ENCODE results near the gene NOC3L. TPM values are rescaled to one million over a fixed set of nuclear protein-coding genes. Genes with fewer than 3 reads are reported as not detected.
A peak's percentile ranks its signal among the peaks of the same experiment; 100 is the strongest.

The NOC3L gene
- total RNA-seq, 2 donors from 2014 or later: 15.6 to 15.8 TPM

- Histone ChIP-seq H3K36me3 (no peaks in the 10 kb centered on the region), H3K4me3 (no peak overlapping the region), H3K27me3 (replicated peaks; ENCODE audit: insufficient read depth) (no peaks in the 10 kb centered on the region), H3K27ac (no peak overlapping the region), H3K9me3 (no peaks in the 10 kb centered on the region), H3K4me1 (replicated peaks) (no peaks in the 10 kb centered on the region)
- intact Hi-C loops (cut with DNase I): no loop called here
- TF ChIP-seq POLR2AphosphoS5 (IDR thresholded peaks at IDR 0.05): no peak
- TF ChIP-seq POLR2A (IDR thresholded peaks at IDR 0.05): no peak
- TF ChIP-seq, protein P1, sequence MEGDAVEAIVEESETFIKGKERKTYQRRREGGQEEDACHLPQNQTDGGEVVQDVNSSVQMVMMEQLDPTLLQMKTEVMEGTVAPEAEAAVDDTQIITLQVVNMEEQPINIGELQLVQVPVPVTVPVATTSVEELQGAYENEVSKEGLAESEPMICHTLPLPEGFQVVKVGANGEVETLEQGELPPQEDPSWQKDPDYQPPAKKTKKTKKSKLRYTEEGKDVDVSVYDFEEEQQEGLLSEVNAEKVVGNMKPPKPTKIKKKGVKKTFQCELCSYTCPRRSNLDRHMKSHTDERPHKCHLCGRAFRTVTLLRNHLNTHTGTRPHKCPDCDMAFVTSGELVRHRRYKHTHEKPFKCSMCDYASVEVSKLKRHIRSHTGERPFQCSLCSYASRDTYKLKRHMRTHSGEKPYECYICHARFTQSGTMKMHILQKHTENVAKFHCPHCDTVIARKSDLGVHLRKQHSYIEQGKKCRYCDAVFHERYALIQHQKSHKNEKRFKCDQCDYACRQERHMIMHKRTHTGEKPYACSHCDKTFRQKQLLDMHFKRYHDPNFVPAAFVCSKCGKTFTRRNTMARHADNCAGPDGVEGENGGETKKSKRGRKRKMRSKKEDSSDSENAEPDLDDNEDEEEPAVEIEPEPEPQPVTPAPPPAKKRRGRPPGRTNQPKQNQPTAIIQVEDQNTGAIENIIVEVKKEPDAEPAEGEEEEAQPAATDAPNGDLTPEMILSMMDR (IDR thresholded peaks at IDR 0.05): no peak
- 97% methylated on average over 1 of the region's 1 CpG for WGBS
- no peak for DNase-seq (ENCODE audit: low spot score)
Observed at GRCh38 chr10:94375374-94375773, 12.6 kb upstream of the NOC3L start.

DNA sequence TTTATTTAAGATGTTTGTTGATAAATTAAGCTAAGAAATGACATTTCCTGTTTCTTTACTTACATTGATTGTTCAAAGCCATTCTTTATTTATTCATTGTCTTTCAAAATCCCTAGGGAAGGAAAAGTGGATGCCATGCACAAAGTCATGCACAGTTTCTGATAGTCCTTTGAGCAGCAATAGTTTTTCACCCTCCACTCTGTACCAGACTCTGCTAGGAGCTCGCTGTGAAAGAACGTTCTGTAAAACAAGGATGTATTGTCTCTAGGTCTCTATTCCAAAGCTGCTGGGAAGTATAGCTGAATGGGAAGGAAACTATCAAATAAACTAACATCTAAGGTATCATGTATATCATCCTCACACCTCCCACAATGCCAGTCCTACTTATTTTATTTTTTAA lies 7.8 kb upstream of the NOC3L start:
- H3K27me3 ChIP-seq (replicated peaks; ENCODE audit: insufficient read depth): no peaks in the 10 kb centered on the region
- no peak overlapping the region for H3K4me3 ChIP-seq
- WGBS: 54% methylated on average over 2 of the region's 2 CpGs
- no peaks in the 10 kb centered on the region for H3K4me1 ChIP-seq (replicated peaks)
- no peaks in the 10 kb centered on the region for H3K36me3 ChIP-seq
- no peak for DNase-seq (ENCODE audit: low spot score)
- intact Hi-C loops (cut with DNase I): no loop called here
- TF ChIP-seq, protein P1 (IDR thresholded peaks at IDR 0.05): no peak
- TF ChIP-seq POLR2A (IDR thresholded peaks at IDR 0.05) (no peak), POLR2AphosphoS5 (IDR thresholded peaks at IDR 0.05) (no peak)
- no peak overlapping the region for H3K27ac ChIP-seq
- no peaks in the 10 kb centered on the region for H3K9me3 ChIP-seq

GRCh38 chr10:94366382-94366781 lies 3.6 kb upstream of the NOC3L start:
- no peak overlapping the region for H3K27ac ChIP-seq
- H3K27me3 ChIP-seq (replicated peaks; ENCODE audit: insufficient read depth): no peaks in the 10 kb centered on the region
- H3K36me3 ChIP-seq: no peaks in the 10 kb centered on the region
- DNase-seq (ENCODE audit: low spot score): no peak
- H3K4me1 ChIP-seq (replicated peaks): no peaks in the 10 kb centered on the region
- intact Hi-C loops (cut with DNase I): loop anchor here (10.0 kb wide), 1 partner anchor 78 kb away; no protein-coding TSS in a partner anchor
- TF ChIP-seq POLR2A (IDR thresholded peaks at IDR 0.05) (no peak), POLR2AphosphoS5 (IDR thresholded peaks at IDR 0.05) (no peak)
- TF ChIP-seq, protein P1 (IDR thresholded peaks at IDR 0.05): no peak
- 76% methylated on average over 3 of the region's 3 CpGs for WGBS
- no peak overlapping the region for H3K4me3 ChIP-seq
- H3K9me3 ChIP-seq: no peaks in the 10 kb centered on the region

- WGBS: 76% methylated on average over 1 of the region's 1 CpG
- H3K4me3 ChIP-seq: no peak overlapping the region
- intact Hi-C loops (cut with DNase I): loop anchor here (10.0 kb wide), 1 partner anchor 80 kb away; no protein-coding TSS in a partner anchor
Observed at GRCh38 chr10:94364482-94364881, 1.7 kb upstream of the NOC3L start.

GRCh38 chr10:94363251-94363565 lies 469 bp upstream of the NOC3L start:
- TF ChIP-seq POLR2AphosphoS5 (IDR thresholded peaks at IDR 0.05) (no peak), POLR2A (IDR thresholded peaks at IDR 0.05) (no peak)
- TF ChIP-seq, protein P1 (IDR thresholded peaks at IDR 0.05): no peak
- Histone ChIP-seq H3K4me3 (peak overlapping the region; percentile 37 to 58), H3K9me3 (no peaks in the 10 kb centered on the region), H3K27me3 (replicated peaks; ENCODE audit: insufficient read depth) (no peaks in the 10 kb centered on the region), H3K27ac (peak overlapping the region; percentile 18 to 39), H3K36me3 (no peaks in the 10 kb centered on the region), H3K4me1 (replicated peaks) (no peaks in the 10 kb centered on the region)
- WGBS: 48% methylated on average over 8 of the region's 8 CpGs
- no peak for DNase-seq (ENCODE audit: low spot score)
- intact Hi-C loops (cut with DNase I): loop anchor here (2.0 to 10.0 kb wide), 2 partner anchors 82 to 446 kb away; no protein-coding TSS in a partner anchor

More at GRCh38 chr10:94364482-94364881, 1.7 kb upstream of the NOC3L start:
- TF ChIP-seq POLR2A (IDR thresholded peaks at IDR 0.05) (no peak), POLR2AphosphoS5 (IDR thresholded peaks at IDR 0.05) (no peak)
- TF ChIP-seq, protein P1 (IDR thresholded peaks at IDR 0.05): no peak
- DNase-seq (ENCODE audit: low spot score): no peak
- Histone ChIP-seq H3K9me3 (no peaks in the 10 kb centered on the region), H3K27ac (no peak overlapping the region), H3K27me3 (replicated peaks; ENCODE audit: insufficient read depth) (no peaks in the 10 kb centered on the region), H3K36me3 (no peaks in the 10 kb centered on the region), H3K4me1 (replicated peaks) (no peaks in the 10 kb centered on the region)

Data from prostate gland (tissue), 2 donors.